ENCODE results near the gene MPZL3.

The MPZL3 gene

DNA sequence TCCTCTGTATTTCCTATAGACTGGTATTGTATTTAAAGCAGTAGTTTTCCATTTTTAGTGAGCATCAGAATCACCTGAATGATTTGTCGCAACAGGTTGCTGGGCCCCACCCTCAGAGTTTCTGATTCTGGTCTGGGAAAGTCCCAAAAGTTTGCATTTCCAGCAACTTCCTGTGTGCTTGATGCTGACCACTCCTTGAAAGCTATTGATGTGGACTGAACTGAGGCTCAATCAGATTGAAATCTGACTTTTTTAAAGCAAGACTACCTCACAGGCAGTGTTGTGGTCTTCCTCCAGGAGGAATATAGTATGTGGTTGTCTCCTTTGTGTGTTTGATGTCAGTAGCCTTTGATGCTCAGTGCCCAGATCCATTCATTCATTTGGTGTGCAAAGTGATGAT is 29.1 kb upstream of the MPZL3 start:
- FAIRE-seq (no peak), DNase-seq (ENCODE audit: insufficient read length, low spot score) (no peak)
- TF ChIP-seq POLR2A (IDR thresholded peaks at IDR 0.05; ENCODE audit: low read depth, low read length): no peak

DNA sequence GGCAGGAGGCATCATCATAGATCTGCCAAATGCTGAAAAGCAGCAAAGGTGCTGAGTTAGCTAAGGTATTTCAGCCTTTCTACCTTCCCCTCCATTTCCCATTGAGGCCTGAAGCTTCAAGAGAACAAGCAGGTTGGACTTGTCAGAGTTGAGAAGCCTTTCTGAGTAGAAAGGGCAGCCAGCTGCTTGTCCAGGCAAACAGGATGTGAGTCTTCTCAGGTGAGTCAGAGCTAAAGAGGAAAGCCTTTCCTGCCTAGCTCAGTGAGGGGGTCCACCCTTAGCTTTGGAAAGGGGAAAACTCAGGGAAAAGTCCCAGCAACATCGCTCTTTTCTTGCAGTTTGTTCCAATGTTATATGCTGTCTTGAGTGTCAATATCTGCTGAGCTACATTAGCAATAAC is 25.1 kb upstream of the MPZL3 start:
- TF ChIP-seq POLR2A (IDR thresholded peaks at IDR 0.05; ENCODE audit: low read depth, low read length): no peak
- no peak for FAIRE-seq
- peak; percentile 19 for DNase-seq (ENCODE audit: insufficient read length, low spot score)

DNA sequence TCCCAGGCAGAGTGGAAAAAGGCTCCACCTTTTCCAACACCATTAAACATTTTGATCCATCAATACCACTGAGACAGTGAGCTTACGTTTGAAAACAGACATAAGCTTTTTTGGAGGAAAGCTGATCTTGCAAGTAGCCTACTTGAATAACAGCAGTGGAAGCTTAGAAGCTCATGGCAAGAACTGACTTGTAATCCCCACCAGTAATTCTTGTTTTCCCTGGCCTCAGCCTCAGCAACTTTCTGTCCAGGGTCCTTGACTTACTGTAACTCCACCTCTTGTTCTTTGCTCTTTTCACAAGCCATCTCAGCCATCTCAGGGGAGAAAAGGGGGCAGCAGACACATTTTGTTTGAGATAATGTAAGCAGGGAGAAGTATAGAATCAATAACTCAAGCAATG is 24.3 kb upstream of the MPZL3 start:
- DNase-seq (ENCODE audit: insufficient read length, low spot score) (no peak), FAIRE-seq (no peak)
- no peak for TF ChIP-seq POLR2A (IDR thresholded peaks at IDR 0.05; ENCODE audit: low read depth, low read length)

DNA sequence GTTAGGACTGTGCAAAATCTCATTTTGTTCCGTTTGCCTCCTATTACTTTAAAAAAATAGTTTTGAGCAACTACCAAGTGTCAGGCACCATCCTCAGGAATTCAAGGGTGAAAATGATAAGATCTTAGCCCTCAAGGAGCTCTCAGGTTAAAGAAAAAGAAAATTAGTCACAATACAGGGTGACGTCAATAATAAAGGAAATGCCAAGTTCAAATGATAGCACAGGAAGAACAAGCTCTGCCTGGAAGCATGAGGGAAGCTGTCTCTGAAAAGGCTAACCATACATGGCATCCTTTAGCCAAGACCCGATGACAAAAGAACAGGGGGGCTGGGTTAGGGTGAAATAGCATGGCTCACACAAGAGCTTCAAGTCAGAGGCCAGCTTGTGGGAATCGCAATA is 23.0 kb upstream of the MPZL3 start:
- DNase-seq (ENCODE audit: insufficient read length, low spot score) (no peak), FAIRE-seq (no peak)
- no peak for TF ChIP-seq POLR2A (IDR thresholded peaks at IDR 0.05; ENCODE audit: low read depth, low read length)

DNA sequence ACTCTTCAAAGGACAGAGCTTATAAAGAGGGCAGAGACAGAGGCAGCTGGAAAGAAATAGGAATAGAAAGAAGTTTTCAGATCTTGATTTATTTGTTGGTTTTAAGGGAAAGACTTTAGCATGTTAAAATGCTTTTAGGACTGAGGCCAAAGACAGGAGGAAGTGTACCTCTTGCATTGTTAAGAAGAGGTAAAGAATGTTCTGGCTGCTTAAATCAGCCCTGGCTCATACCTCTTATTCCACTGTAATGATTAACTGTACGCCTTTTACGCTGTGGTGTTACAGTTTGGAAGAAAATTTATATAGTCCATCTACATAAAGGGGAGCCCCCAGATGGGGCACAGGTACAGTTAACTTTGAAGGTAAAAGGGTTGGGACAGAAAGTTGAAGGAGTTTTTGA is 22.0 kb upstream of the MPZL3 start:
- no peak for FAIRE-seq
- no peak for DNase-seq (ENCODE audit: insufficient read length, low spot score)
- no peak for TF ChIP-seq POLR2A (IDR thresholded peaks at IDR 0.05; ENCODE audit: low read depth, low read length)

DNA sequence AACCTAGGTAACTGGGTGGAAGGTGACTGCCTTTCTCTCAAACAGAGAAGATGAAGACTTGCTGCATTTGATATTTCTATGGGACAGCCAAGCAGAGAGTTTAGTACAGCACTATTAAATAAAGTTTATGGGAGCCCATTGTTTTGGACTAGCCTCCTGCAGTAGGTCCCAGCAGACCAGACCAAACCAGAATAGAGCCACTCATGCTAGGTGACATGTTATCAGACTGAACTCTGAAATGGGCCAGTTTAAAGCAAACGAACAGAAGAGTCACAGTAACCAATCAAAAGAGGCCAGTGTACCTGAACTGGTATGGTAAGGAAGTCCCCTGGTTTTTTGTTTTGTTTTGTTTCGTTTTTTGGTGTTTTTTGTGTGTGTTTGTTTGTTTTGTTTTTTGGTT is 19.8 kb upstream of the MPZL3 start:
- DNase-seq (ENCODE audit: insufficient read length, low spot score) (no peak), FAIRE-seq (no peak)
- no peak for TF ChIP-seq POLR2A (IDR thresholded peaks at IDR 0.05; ENCODE audit: low read depth, low read length)

DNA sequence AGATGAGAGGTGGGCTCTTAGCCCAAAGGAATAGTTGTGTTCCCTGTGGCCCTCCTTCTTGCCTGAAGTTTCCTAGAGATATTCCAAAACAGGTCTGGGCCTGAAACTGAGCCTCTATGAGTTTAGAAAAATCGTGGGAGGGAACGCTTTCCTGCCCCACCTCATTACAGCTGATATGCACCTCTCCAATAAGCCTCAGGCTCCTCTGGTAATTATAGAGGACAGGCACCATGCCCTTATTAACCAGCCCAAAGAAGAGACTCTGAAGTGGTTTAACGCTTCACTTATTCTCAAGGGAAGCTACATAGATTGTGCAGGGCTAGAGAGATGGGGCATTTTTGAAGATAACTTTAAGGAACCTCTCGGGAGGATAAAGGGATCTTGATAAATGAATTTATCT is 15.3 kb upstream of the MPZL3 start:
- no peak for FAIRE-seq

DNA sequence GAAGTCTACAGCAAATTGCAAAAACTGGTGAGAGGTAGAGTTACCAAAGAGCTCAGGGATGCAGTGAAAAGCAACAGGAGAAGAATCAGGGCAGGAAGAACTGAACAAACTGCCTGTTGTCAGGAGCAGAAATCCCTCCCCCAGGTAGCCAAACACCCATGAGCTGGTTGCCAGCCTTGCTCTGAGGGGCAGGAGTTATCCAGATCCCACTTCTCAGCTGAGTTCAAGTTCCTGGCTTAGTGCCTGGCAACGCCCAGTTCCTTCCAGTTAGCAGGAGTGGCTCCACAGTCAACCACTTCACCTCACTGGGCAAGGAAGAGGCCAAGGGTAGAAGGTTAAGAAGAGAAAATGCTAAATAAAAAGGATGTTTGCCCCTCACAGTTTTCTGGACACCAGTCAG is 13.8 kb upstream of the MPZL3 start:
- TF ChIP-seq POLR2A (IDR thresholded peaks at IDR 0.05; ENCODE audit: low read depth, low read length): no peak
- no peak for FAIRE-seq
- no peak for DNase-seq (ENCODE audit: insufficient read length, low spot score)

More for the DNA sequence above, 15.3 kb upstream of the MPZL3 start:
- no peak for TF ChIP-seq POLR2A (IDR thresholded peaks at IDR 0.05; ENCODE audit: low read depth, low read length)
- DNase-seq (ENCODE audit: insufficient read length, low spot score): no peak

DNA sequence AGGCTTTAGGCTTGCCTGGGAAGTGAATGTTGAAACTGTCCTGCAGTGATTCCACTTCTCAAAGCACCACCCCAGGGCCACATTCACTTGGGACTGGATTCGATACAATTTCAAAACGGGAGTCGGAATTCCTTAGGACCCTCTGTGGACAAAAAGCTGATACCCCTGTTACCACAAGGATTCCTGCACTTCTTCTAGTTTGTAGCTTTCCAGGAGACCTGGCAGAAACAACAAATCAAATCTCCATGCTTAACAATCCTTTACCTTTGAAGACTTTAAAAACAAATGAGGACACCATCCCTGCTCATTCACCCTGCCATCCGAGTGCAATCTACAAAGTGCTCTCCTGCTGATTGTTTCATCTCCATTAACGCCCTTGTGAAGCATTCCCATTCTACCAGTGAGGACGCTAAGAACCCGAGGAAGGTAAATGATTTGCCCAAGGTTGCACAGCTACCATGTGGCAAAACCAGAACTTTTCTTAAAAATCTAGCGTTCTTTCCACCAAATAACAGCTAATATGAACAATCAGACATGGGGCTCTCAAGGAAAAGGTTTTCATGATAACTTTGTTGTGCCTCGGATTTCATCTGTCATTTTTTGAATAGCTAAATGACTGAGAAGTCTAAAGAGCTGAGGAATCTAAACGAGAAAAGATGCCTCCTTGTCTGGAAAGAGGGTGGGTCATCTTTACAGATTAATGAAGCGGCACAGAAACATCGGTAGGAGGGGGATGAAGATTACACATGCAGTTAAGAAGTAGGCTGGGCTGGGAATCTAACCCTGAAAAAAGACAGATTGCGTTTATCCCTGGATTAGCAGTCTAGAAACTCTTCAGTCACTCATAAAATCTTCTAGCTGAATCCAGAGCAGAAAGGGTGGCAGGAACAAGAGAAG is 12.7 kb upstream of the MPZL3 start:
- TF ChIP-seq POLR2A (IDR thresholded peaks at IDR 0.05; ENCODE audit: low read depth, low read length): no peak
- FAIRE-seq (no peak), DNase-seq (ENCODE audit: insufficient read length, low spot score) (no peak)

DNA sequence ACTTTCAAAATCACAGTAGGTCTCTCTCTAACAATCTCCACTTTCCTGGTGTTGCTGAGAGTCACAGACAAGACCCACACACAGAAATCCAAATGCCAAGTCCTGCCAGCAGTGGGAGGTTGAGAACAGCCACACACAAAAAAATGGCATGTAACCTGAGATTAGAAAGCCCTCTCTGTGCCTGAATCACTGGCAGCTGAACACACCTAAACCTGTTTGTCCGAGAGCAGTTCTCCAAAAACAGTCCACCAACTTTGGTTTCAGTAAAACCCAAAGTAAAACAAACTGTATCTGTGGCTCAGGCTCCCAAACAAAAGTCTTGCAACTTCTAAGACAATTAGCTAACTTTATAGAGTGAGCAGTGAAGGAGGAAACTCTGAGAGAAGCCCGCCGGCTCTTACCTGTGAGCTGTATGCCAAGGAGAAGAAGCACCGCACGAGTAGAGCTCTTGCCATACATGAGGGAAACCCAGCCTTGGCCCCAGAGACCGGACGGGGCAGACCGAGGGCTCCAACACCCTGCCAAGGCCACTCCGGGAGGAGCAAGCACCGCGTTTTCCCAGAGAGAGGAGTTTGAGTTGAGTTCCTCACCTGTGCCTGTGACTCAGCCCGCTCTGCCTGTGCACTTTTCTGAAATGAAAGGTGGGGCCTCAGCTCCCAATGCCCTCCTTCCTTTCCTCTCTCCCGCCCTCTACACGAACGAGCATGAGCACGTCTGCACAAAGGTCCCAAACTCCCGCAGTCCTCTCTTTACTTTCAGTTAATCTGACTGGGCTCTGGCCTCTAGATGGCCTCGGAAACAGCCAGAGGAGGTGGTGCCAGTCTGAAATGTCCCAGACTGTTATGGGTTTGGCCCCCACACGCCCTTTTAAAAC is 11.8 kb upstream of the MPZL3 start, which contains the start of gene MPZL2:
Gene MPZL2 (minus strand): TSS at position 603 of the 874 bp plus-strand sequence. CDS start 144 bp downstream, at position 459.
- no peak for TF ChIP-seq POLR2A (IDR thresholded peaks at IDR 0.05; ENCODE audit: low read depth, low read length)
- DNase-seq (ENCODE audit: insufficient read length, low spot score) (no peak), FAIRE-seq (no peak)

DNA sequence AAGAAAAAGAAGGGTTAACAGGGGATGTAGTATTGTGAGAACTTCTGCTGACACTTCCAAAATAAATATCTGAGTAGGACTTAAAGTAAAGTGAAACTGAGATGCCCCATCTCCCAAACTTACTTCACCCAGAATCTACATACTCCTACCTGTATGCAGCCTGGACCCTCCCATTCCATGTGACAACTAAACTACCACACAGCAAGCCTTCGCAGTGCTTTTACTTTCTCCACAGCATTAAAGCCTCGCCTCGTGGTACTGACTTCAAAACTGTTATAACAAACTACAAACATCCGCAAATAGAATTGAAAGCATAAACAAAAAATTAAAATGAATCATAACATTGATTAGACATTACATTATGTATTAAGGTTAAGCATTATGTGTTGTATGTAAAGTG is 10.9 kb upstream of the MPZL3 start:
- no peak for DNase-seq (ENCODE audit: insufficient read length, low spot score)
- TF ChIP-seq POLR2A (IDR thresholded peaks at IDR 0.05; ENCODE audit: low read depth, low read length): no peak
- no peak for FAIRE-seq

DNA sequence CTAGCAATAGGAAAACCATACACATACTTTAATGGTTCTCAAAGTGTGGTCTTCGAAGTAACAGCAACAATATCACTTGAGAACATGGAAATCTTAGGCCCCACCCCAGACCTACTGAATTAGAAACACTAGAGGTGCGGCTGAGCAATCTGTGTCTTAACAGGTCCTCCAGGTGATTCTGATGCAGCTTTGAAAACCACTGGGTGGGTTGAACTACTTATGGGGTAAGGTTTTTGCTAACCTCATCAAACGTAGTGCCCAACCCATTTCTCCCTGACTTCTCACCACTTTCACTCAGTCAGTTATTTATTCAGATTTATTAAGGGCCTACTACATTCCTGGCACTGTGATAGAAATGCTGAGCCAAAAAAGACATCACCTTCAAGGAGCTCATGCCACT is 8.2 kb upstream of the MPZL3 start:
- DNase-seq (ENCODE audit: insufficient read length, low spot score) (no peak), FAIRE-seq (no peak)
- no peak for TF ChIP-seq POLR2A (IDR thresholded peaks at IDR 0.05; ENCODE audit: low read depth, low read length)

DNA sequence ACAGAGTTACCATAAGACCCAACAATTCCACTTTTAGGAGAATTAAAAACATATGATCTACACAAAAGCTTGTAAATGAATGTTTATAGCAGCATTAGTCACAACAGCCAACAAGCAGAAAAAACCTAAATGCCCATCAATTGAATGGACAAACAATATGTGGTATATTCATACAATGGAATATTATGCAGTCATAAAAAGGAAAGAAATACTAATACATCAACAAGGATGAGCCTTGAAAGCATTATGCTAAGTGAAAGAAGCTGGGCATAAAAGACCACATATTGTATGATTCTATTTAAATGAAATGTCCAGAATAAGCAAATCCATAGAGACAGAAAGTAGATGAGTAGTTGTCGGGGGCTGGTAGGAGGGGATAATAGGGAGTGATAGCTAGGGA is 7.0 kb upstream of the MPZL3 start:
- DNase-seq (ENCODE audit: insufficient read length, low spot score): no peak
- TF ChIP-seq POLR2A (IDR thresholded peaks at IDR 0.05; ENCODE audit: low read depth, low read length): no peak
- no peak for FAIRE-seq

DNA sequence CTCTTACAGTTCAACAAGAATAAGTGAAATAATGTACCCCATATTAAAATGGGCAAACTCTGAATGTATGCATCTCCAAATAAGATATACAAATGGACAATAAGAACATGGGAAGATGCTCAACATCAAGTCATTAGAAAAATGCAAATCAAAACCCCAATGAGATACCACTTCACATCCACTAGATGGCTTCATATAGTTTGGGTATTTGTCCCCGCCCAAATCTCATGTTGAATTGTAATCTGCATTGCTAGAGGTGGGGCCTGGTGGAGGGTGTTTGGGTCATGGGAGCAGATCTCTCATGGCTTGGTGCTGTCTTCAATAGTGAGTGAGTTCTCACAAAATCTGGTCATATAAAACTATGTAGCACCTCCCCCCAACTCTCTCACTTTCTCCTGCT is 6.2 kb upstream of the MPZL3 start:
- DNase-seq (ENCODE audit: insufficient read length, low spot score): no peak

More for the DNA sequence above, 6.2 kb upstream of the MPZL3 start:
- FAIRE-seq: no peak
- no peak for TF ChIP-seq POLR2A (IDR thresholded peaks at IDR 0.05; ENCODE audit: low read depth, low read length)

Data from H54 (cell line).